ENCODE data around the gene RPL18A.
A peak's percentile ranks its signal among the peaks of the same experiment; 100 is the strongest.

Gene RPL18A

GRCh38 chr19:17841810-17842662 lies 17.7 kb upstream of the RPL18A start:
- peak; percentile 80 for DNase-seq

GRCh38 chr19:17842663-17843291 lies 16.9 kb upstream of the RPL18A start:
- no peak for DNase-seq

GRCh38 chr19:17843292-17843827 lies 16.4 kb upstream of the RPL18A start:
- DNase-seq: no peak

GRCh38 chr19:17843908-17844490 lies 15.7 kb upstream of the RPL18A start:
- no peak for DNase-seq

- no peak for DNase-seq
Observed at GRCh38 chr19:17846146-17846545, 13.6 kb upstream of the RPL18A start.

- peak; percentile 91 for DNase-seq
Observed at GRCh38 chr19:17847538-17848366, 12.0 kb upstream of the RPL18A start, which contains the start of gene JAK3. JAK3 (minus strand) TSS chr19:17847982; CDS start chr19:17844417, 3,565 bp downstream.

- DNase-seq: no peak
Observed at GRCh38 chr19:17848595-17849292, 11.0 kb upstream of the RPL18A start.

- DNase-seq: no peak
Observed at GRCh38 chr19:17854061-17854460, 5.6 kb upstream of the RPL18A start.

GRCh38 chr19:17855280-17856152 lies 4.2 kb upstream of the RPL18A start:
- DNase-seq: peak; percentile 90

GRCh38 chr19:17860331-17860992 lies 752 bp downstream of the RPL18A start:
- peak; percentile 13 for DNase-seq

GRCh38 chr19:17860993-17861360 lies 1.3 kb downstream of the RPL18A start:
- DNase-seq: no peak

- DNase-seq: peak; percentile 11
Observed at GRCh38 chr19:17861542-17862402, 2.1 kb downstream of the RPL18A start.

GRCh38 chr19:17862711-17863519 lies 3.2 kb downstream of the RPL18A start:
- DNase-seq: peak; percentile 9

- peak; percentile 13 for DNase-seq
Observed at GRCh38 chr19:17863520-17864182, 3.9 kb downstream of the RPL18A start.

- no peak for DNase-seq
Observed at GRCh38 chr19:17865364-17866311, 5.9 kb downstream of the RPL18A start.

- no peak for DNase-seq
Observed at GRCh38 chr19:17866312-17866963, 6.7 kb downstream of the RPL18A start.

All from stimulated activated CD4-positive, alpha-beta T cell treated with anti-CD3 and anti-CD28 coated beads, Interleukin-1b, Interleukin-23, amount 100 ng/mL, for 48 hours (primary cell).